ENCODE results near the gene NXPE3.

DNA sequence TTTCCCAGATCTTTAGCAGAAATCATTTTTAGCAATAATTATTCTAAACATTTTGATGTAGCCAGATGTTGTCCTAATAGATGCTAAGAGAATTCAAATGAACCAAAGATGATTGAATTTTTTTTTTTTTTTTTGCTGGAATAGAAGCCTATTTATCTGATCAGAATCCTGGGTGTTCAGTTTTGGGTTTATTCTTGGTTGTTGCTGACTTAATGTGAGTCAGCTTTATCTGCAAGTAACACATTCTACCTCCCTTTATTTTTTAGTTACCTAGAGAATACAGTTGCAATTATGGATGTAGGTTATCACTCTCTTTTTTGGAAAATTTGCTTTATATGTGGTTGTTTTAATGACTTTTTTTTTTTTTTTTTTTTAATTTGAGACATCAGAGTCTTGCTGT, 48.2 kb upstream of the NXPE3 start:
- TF ChIP-seq POLR2A (IDR thresholded peaks at IDR 0.05) (no peak), EP300 (IDR thresholded peaks at IDR 0.05) (no peak)
- TF ChIP-seq, protein P1, sequence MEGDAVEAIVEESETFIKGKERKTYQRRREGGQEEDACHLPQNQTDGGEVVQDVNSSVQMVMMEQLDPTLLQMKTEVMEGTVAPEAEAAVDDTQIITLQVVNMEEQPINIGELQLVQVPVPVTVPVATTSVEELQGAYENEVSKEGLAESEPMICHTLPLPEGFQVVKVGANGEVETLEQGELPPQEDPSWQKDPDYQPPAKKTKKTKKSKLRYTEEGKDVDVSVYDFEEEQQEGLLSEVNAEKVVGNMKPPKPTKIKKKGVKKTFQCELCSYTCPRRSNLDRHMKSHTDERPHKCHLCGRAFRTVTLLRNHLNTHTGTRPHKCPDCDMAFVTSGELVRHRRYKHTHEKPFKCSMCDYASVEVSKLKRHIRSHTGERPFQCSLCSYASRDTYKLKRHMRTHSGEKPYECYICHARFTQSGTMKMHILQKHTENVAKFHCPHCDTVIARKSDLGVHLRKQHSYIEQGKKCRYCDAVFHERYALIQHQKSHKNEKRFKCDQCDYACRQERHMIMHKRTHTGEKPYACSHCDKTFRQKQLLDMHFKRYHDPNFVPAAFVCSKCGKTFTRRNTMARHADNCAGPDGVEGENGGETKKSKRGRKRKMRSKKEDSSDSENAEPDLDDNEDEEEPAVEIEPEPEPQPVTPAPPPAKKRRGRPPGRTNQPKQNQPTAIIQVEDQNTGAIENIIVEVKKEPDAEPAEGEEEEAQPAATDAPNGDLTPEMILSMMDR (IDR thresholded peaks at IDR 0.05) = no peak
